Neuronal stem cell (in vitro differentiated cells): ENCODE measurements around the gene TMEM185A.

Source experiments
- DNase-seq: peaks from one replicate; pipeline ENCODE4 v3.0.0-alpha.2; 2013; ENCODE audit warnings: low spot score
- H2AFZ ChIP-seq: one replicate; pipeline ENCODE4 v1.6.1; 2013; ENCODE audit warnings: mild to moderate bottlenecking, low read length, inconsistent platforms
- H2AK5ac ChIP-seq: 2 replicates; pipeline ENCODE4 v1.6.1; 2013; ENCODE audit warnings: low read depth, mild to moderate bottlenecking, inconsistent platforms, low read length, moderate library complexity, mixed read lengths
- H2BK120ac ChIP-seq: 2 replicates; pipeline ENCODE4 v1.6.1; 2013; ENCODE audit warnings: low read depth, mild to moderate bottlenecking, inconsistent platforms, low read length, moderate library complexity, mixed read lengths
- H2BK12ac ChIP-seq: one replicate; pipeline ENCODE4 v1.6.1; 2013; ENCODE audit warnings: low read length, inconsistent platforms
- H2BK15ac ChIP-seq: 2 replicates; pipeline ENCODE4 v1.6.1; 2013; ENCODE audit warnings: mild to moderate bottlenecking, low read length, inconsistent platforms, mixed read lengths
- H2BK5ac ChIP-seq: one replicate; pipeline ENCODE4 v1.6.1; 2013; ENCODE audit warnings: inconsistent platforms, mild to moderate bottlenecking, low read length, moderate library complexity
- H3K14ac ChIP-seq: one replicate; pipeline ENCODE4 v1.6.1; 2013; ENCODE audit warnings: low read length, inconsistent platforms
- H3K18ac ChIP-seq: 2 replicates; pipeline ENCODE4 v1.6.1; 2013; ENCODE audit warnings: low read length, inconsistent platforms
- H3K23ac ChIP-seq: 2 replicates; pipeline ENCODE4 v1.6.1; 2013; ENCODE audit warnings: low read depth, mild to moderate bottlenecking, mixed read lengths, low read length, inconsistent platforms; ENCODE audit not compliant: poor library complexity
- H3K27ac ChIP-seq: replicated peaks from 3 replicates; pipeline ENCODE4 v1.5.1; 2013; ENCODE audit warnings: low read length, inconsistent platforms
- H3K27me3 ChIP-seq, 3 experiments: 2 replicates each; pipeline ENCODE4 v1.6.1; 2013; ENCODE audit warnings: low read length in 3 of 3, mild to moderate bottlenecking in 2 of 3, inconsistent platforms in 1 of 3, low read depth in 1 of 3, mixed read lengths in 1 of 3, moderate library complexity in 1 of 3; ENCODE audit not compliant: control insufficient read depth in 3 of 3, insufficient read depth in 3 of 3
- H3K36me3 ChIP-seq, 2 donors: replicated peaks in 1 of 2; 2 replicates each; pipeline ENCODE4 v1.6.1; 2013; ENCODE audit warnings: low read length in 2 of 2; ENCODE audit not compliant: control insufficient read depth in 2 of 2, insufficient read depth in 2 of 2
- H3K4ac ChIP-seq: 2 replicates; pipeline ENCODE4 v1.6.1; 2013; ENCODE audit warnings: inconsistent platforms, mild to moderate bottlenecking, low read length, moderate library complexity
- H3K4me1 ChIP-seq, 2 donors: 1 replicate in 1 of 2; 2 replicates in 1 of 2; pipeline ENCODE4 v1.6.1; 2013; ENCODE audit warnings: low read length in 2 of 2, low read depth in 1 of 2; ENCODE audit not compliant: control insufficient read depth in 2 of 2, insufficient read depth in 1 of 2
- H3K4me2 ChIP-seq: one replicate; pipeline ENCODE4 v1.6.1; 2013; ENCODE audit warnings: mild to moderate bottlenecking, low read length, inconsistent platforms; ENCODE audit not compliant: insufficient read depth, poor library complexity, severe bottlenecking
- H3K4me3 ChIP-seq, 2 donors: 2 replicates each; pipeline ENCODE4 v1.5.1; 2013; ENCODE audit warnings: low read length in 2 of 2, mild to moderate bottlenecking in 2 of 2, inconsistent platforms in 1 of 2, moderate library complexity in 1 of 2
- H3K79me1 ChIP-seq: one replicate; pipeline ENCODE4 v1.6.1; 2013; ENCODE audit warnings: low read depth, mild to moderate bottlenecking, inconsistent platforms, low read length, moderate library complexity
- H3K9ac ChIP-seq: one replicate; pipeline ENCODE4 v1.6.1; 2013; ENCODE audit warnings: mild to moderate bottlenecking, low read depth, low read length, inconsistent platforms; ENCODE audit not compliant: poor library complexity
- H3K9me3 ChIP-seq, 2 donors: replicated peaks in 1 of 2; 2 replicates each; pipeline versions ENCODE3 to v1.6.1; 2013; ENCODE audit warnings: low read length in 2 of 2, mild to moderate bottlenecking in 2 of 2, inconsistent platforms in 1 of 2, low read depth in 1 of 2, mixed read lengths in 1 of 2, moderate library complexity in 1 of 2; ENCODE audit not compliant: control insufficient read depth in 2 of 2, insufficient read depth in 1 of 2
- H4K8ac ChIP-seq: one replicate; pipeline ENCODE4 v1.6.1; 2013; ENCODE audit warnings: low read depth, mild to moderate bottlenecking, inconsistent platforms, low read length, moderate library complexity
- H4K91ac ChIP-seq: one replicate; pipeline ENCODE4 v1.6.1; 2013; ENCODE audit warnings: low read length, low read depth, mild to moderate bottlenecking, inconsistent platforms; ENCODE audit not compliant: poor library complexity
- WGBS, 2 donors: extraction: QIAGEN DNeasy Blood & Tissue Kit; methylation state at CpG; one replicate each; pipeline ENCODE4 v1.1.7; 2013; ENCODE audit warnings: missing lambda C conversion rate in 2 of 2, mixed read lengths in 1 of 2; ENCODE audit not compliant: insufficient read length in 2 of 2, insufficient replicate concordance in 1 of 2; ENCODE audit errors: extremely low coverage in 2 of 2; 5-methylcytosine and 5-hydroxymethylcytosine counted together

Gene TMEM185A

DNA sequence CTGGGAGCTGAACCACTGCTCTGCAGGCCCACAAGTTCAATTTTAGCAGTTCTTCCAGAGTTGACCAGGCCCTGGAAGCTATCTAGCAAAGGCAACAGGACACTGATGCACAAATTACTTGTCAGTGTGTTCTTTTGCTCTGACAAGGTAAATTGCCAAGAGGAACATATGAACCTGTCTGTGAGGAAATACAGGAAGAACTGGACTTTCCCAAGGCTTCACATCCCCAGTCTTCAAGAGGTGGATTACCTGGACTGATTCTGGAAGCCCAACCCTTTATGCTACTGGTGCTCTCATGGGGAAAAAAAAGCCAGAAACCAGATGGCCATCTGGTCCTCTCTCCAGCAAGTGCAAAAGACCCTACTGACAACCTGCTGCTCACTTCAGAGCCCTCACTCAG, 1.9 kb upstream of the TMEM185A start:
- Histone ChIP-seq H3K14ac (no peak overlapping the region), H3K27ac (no peak overlapping the region), H3K18ac (no peak overlapping the region), H2BK5ac (no peak overlapping the region), H2BK12ac (no peak overlapping the region), H3K79me1 (peaks cover 1% of the 10 kb centered on the region), H3K4me1 (no peaks in the 10 kb centered on the region), H4K91ac (no peak overlapping the region), H2BK120ac (no peak overlapping the region), H4K8ac (no peak overlapping the region), H3K4me2 (no peak overlapping the region), H3K4me3 (no peak overlapping the region), H2AFZ (no peak overlapping the region), H3K23ac (no peak overlapping the region), H3K9me3 (no peaks in the 10 kb centered on the region), H2BK15ac (no peak overlapping the region), H3K36me3 (no peaks in the 10 kb centered on the region), H3K9ac (no peak overlapping the region), H2AK5ac (no peak overlapping the region), H3K27me3 (peaks cover 0 to 18% (median 3%) of the 10 kb centered on the region in 3 experiments), H3K4ac (no peak overlapping the region)
- DNase-seq = no peak

DNA sequence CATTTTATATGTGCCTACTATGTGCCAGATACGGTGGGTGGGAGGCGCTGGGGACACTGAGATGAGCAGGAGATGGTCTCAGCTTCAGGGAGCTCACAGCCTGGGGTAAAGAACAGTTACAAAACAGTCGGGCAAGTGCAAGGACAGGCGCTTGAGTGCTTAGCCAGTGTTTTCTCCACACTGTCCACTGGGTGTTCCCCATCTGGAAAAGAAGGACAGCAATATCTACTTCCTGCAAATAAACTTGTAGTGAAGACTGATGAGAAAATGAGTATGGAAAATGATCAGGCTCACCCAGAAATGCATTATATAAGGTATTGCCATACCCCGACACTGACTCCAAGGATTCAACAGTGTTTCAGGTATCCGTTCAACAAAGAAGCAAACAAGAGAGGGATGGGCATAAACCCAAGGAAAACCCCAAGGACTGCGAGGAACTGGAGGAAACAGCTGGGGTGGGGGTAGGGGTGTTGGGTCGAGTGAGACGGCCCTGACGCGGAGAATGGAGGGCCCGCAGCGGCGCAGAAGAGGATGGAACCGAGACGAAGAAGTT, 835 bp downstream of the TMEM185A start:
- peak overlapping the region; percentile 77 for H3K9ac ChIP-seq
- H3K9me3 ChIP-seq = no peaks in the 10 kb centered on the region
- H3K79me1 ChIP-seq = peaks cover 1% of the 10 kb centered on the region
- no peak for DNase-seq
- H3K36me3 ChIP-seq = no peaks in the 10 kb centered on the region
- H3K4me3 ChIP-seq = peak overlapping the region; percentile 68 to 96
- no peak overlapping the region for H4K8ac ChIP-seq
- no peak overlapping the region for H2BK15ac ChIP-seq
- no peak overlapping the region for H4K91ac ChIP-seq
- H2BK120ac ChIP-seq = no peak overlapping the region
- peaks cover 0 to 18% (median 3%) of the 10 kb centered on the region in 3 experiments for H3K27me3 ChIP-seq
- no peak overlapping the region for H3K23ac ChIP-seq
- H3K14ac ChIP-seq = no peak overlapping the region
- no CpG with 5 or more reads among the region's 16 CpGs for WGBS, 2 donors
- H3K4me2 ChIP-seq = peak overlapping the region; percentile 40
- H3K27ac ChIP-seq = no peak overlapping the region
- no peak overlapping the region for H3K4ac ChIP-seq
- H2BK5ac ChIP-seq = no peak overlapping the region
- H2AFZ ChIP-seq = peak overlapping the region; percentile 91
- H2BK12ac ChIP-seq = no peak overlapping the region
- H3K4me1 ChIP-seq = no peaks in the 10 kb centered on the region
- no peak overlapping the region for H3K18ac ChIP-seq
- no peak overlapping the region for H2AK5ac ChIP-seq

DNA sequence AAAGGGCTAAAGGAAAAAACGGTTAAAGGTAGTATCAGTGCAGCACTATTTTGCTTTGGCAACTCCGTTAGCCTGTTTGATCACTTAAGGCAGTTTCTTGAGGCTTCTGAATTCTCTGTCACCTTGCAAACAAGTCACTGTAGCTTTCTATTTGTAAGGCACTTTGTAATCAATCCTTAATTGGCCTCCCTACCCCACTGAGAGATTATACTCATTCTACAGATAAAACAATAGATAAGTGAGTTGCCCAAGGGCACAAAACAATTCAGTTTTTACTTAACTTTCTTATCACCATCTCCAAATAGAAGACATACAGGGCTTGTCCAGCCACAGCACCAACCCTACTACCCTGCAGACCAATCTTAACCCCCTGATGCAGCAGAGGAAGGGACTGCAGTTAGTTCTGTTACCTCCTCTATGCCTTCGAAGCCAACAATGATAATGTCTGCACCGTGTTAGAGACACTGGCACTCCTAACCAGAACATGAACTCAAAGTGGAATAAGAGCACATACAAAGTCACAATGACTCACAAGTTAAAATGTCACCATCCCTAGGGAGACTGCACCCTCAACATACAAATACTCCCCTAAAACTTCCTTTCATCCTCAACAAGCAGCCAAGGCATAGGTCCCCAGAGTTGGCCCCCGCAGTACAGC, 1.7 kb downstream of the TMEM185A start:
- H2AK5ac ChIP-seq = no peak overlapping the region
- no peak overlapping the region for H3K14ac ChIP-seq
- H3K27ac ChIP-seq = no peak overlapping the region

DNA sequence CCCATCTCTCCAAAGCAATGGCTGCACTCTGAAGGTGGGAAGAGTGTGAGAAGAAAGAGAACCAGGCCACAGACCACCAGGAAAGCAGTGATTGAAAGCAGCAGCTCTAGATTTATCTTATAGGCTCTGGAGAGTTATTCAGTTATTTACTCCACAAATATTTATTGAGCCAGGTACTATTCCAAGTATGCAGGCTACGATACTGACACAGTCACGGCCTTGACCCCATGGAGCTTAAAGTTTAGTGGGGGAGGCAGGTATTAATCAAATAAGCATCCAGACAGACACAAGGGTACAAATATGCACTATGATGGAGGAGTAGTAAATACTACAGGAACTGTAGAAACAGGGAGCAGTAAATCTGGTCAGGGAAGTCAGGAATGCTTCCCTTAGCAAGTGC, 2.8 kb downstream of the TMEM185A start:
- Histone ChIP-seq H3K4me3 (no peak overlapping the region), H2AFZ (no peak overlapping the region), H2BK120ac (no peak overlapping the region), H3K18ac (no peak overlapping the region), H3K27me3 (peaks cover 0 to 14% (median 3%) of the 10 kb centered on the region in 3 experiments), H4K91ac (no peak overlapping the region), H2BK15ac (no peak overlapping the region), H2AK5ac (no peak overlapping the region), H3K4ac (no peak overlapping the region), H2BK12ac (no peak overlapping the region), H3K4me2 (no peak overlapping the region), H3K9me3 (no peaks in the 10 kb centered on the region), H3K79me1 (peaks cover 1% of the 10 kb centered on the region), H3K9ac (no peak overlapping the region), H3K23ac (no peak overlapping the region), H3K4me1 (no peaks in the 10 kb centered on the region), H3K14ac (no peak overlapping the region), H4K8ac (no peak overlapping the region), H3K36me3 (no peaks in the 10 kb centered on the region), H2BK5ac (no peak overlapping the region), H3K27ac (no peak overlapping the region)
- WGBS, 2 donors = no CpG with 5 or more reads among the region's 2 CpGs
- DNase-seq = no peak

More for the DNA sequence above, 1.7 kb downstream of the TMEM185A start:
- Histone ChIP-seq H3K4ac (no peak overlapping the region), H3K9me3 (no peaks in the 10 kb centered on the region), H3K4me1 (no peaks in the 10 kb centered on the region), H2BK120ac (no peak overlapping the region), H4K8ac (no peak overlapping the region), H2BK5ac (no peak overlapping the region), H3K9ac (no peak overlapping the region), H4K91ac (no peak overlapping the region), H3K4me3 (peak overlapping the region in 1 of 2 donors; percentile 68), H3K23ac (no peak overlapping the region), H3K79me1 (peaks cover 1% of the 10 kb centered on the region), H3K4me2 (peak overlapping the region; percentile 11), H3K18ac (no peak overlapping the region), H2BK15ac (no peak overlapping the region), H3K27me3 (peaks cover 0 to 14% (median 3%) of the 10 kb centered on the region in 3 experiments), H3K36me3 (no peaks in the 10 kb centered on the region), H2BK12ac (no peak overlapping the region), H2AFZ (no peak overlapping the region)
- no CpG with 5 or more reads among the region's 5 CpGs for WGBS, 2 donors
- no peak for DNase-seq
